ENCODE measurements around the gene MAP3K15. TPM values are rescaled to one million over a fixed set of nuclear protein-coding genes. Genes with fewer than 3 reads are reported as not detected.

MAP3K15 gene
- total and polyA plus RNA-seq, 2 experiments from 2014 or later = 0.33 to 0.48 TPM

DNA sequence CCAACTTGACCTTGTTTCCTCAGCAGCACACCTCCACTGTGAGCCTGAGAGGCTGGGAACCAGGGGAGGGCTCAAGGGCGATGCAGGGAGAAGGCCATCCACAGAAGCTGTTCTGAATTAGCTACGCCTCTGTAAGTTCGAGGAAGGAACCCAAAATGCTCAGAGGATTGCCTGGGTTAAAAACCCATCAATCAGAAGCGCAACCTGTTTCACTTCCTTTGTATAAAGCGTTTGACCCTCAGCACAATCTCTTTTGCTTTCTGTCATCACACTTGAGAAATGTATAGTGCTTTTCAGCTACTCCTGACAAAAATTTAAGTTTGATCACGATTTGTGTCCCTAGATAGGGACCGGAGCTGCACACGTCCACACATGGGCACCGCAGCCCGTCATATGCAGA lies 48.0 kb upstream of the MAP3K15 start:
- no peak for DNase-seq (ENCODE audit: low spot score)
- Histone ChIP-seq H3K36me3 (replicated peaks; ENCODE audit: insufficient read depth, low read depth) (no peaks in the 10 kb centered on the region), H3K4me1 (ENCODE audit: insufficient read depth) (no peaks in the 10 kb centered on the region), H4K20me1 (ENCODE audit: insufficient read depth, poor library complexity, severe bottlenecking) (no peaks in the 10 kb centered on the region), H3K9me3 (ENCODE audit: low read depth) (no peaks in the 10 kb centered on the region), H3K4me2 (no peak overlapping the region), H3K27ac (no peak overlapping the region), H3K4me3 (no peak overlapping the region), H3K9me2 (replicated peaks; ENCODE audit: insufficient read depth) (no peaks in the 10 kb centered on the region), H3K79me2 (no peaks in the 10 kb centered on the region), H3K27me3 (no peaks in the 10 kb centered on the region), H2AFZ (no peak overlapping the region)
- no peak for TF ChIP-seq EZH2phosphoT487 (IDR thresholded peaks at IDR 0.05; ENCODE audit: low read depth, severe bottlenecking, unreplicated experiment)
- TF ChIP-seq EZH2 (IDR thresholded peaks at IDR 0.05; ENCODE audit: borderline replicate concordance) = no peak
- TF ChIP-seq, protein P1, sequence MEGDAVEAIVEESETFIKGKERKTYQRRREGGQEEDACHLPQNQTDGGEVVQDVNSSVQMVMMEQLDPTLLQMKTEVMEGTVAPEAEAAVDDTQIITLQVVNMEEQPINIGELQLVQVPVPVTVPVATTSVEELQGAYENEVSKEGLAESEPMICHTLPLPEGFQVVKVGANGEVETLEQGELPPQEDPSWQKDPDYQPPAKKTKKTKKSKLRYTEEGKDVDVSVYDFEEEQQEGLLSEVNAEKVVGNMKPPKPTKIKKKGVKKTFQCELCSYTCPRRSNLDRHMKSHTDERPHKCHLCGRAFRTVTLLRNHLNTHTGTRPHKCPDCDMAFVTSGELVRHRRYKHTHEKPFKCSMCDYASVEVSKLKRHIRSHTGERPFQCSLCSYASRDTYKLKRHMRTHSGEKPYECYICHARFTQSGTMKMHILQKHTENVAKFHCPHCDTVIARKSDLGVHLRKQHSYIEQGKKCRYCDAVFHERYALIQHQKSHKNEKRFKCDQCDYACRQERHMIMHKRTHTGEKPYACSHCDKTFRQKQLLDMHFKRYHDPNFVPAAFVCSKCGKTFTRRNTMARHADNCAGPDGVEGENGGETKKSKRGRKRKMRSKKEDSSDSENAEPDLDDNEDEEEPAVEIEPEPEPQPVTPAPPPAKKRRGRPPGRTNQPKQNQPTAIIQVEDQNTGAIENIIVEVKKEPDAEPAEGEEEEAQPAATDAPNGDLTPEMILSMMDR (IDR thresholded peaks at IDR 0.05; ENCODE audit: poor library complexity) = no peak
- 80% methylated on average over 10 of the region's 10 CpGs for WGBS (ENCODE audit: low lambda C conversion rate, missing lambda C conversion rate)

DNA sequence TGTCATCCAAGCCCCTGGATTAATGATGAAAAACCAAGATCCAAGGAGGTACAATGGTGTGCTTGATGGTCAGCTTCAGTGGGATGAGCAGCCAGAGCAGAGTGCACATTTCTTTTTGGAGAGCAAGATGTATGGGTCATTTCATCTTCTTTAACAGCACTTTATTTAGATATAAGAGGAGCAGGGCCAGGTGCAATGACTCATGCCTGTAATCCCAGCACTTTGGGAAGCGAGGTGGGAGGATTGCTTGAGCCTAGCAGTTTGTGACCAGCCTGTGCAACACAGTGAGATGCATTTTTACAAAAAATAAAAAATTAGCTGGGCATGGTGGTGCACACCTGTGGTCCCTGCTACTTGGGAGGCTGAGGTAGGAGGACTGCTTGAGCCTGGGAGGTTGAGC lies 45.3 kb upstream of the MAP3K15 start:
- no peaks in the 10 kb centered on the region for H3K36me3 ChIP-seq (replicated peaks; ENCODE audit: insufficient read depth, low read depth)

DNA sequence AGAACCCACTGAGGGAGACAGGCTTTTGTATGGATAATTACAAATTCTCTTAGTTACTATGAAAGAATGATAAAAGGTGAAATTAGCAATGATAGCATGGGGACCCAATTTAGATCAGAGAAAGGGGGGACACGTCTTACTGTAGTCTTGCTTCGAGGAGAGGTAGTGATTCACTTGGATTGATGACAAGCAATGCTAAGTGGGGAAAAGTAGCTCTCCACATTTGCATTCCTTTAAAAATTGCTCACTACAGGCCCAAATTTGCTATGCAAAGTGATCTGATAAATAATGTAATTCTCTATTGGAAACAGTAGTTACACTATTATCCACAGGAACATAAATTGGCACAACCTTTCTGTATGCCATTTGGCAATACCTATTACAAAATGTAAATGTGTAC lies 42.5 kb upstream of the MAP3K15 start:
- no peaks in the 10 kb centered on the region for H4K20me1 ChIP-seq (ENCODE audit: insufficient read depth, poor library complexity, severe bottlenecking)
- H3K27me3 ChIP-seq = no peaks in the 10 kb centered on the region
- no peak overlapping the region for H2AFZ ChIP-seq
- no peak for DNase-seq (ENCODE audit: low spot score)
- WGBS (ENCODE audit: low lambda C conversion rate, missing lambda C conversion rate) = 78% methylated on average over 2 of the region's 2 CpGs
- no peak overlapping the region for H3K27ac ChIP-seq
- H3K9me3 ChIP-seq (ENCODE audit: low read depth) = no peaks in the 10 kb centered on the region
- H3K4me3 ChIP-seq = no peak overlapping the region
- no peaks in the 10 kb centered on the region for H3K9me2 ChIP-seq (replicated peaks; ENCODE audit: insufficient read depth)
- TF ChIP-seq, protein P1 (IDR thresholded peaks at IDR 0.05; ENCODE audit: poor library complexity) = no peak
- TF ChIP-seq EZH2phosphoT487 (IDR thresholded peaks at IDR 0.05; ENCODE audit: low read depth, severe bottlenecking, unreplicated experiment) = no peak
- TF ChIP-seq EZH2 (IDR thresholded peaks at IDR 0.05; ENCODE audit: borderline replicate concordance) = no peak
- H3K36me3 ChIP-seq (replicated peaks; ENCODE audit: insufficient read depth, low read depth) = no peaks in the 10 kb centered on the region
- no peak overlapping the region for H3K4me2 ChIP-seq
- no peaks in the 10 kb centered on the region for H3K79me2 ChIP-seq
- H3K4me1 ChIP-seq (ENCODE audit: insufficient read depth) = no peaks in the 10 kb centered on the region

More for the DNA sequence above, 45.3 kb upstream of the MAP3K15 start:
- TF ChIP-seq EZH2 (IDR thresholded peaks at IDR 0.05; ENCODE audit: borderline replicate concordance) (no peak), EZH2phosphoT487 (IDR thresholded peaks at IDR 0.05; ENCODE audit: low read depth, severe bottlenecking, unreplicated experiment) (no peak)
- TF ChIP-seq, protein P1 (IDR thresholded peaks at IDR 0.05; ENCODE audit: poor library complexity) = no peak
- no peaks in the 10 kb centered on the region for H3K4me1 ChIP-seq (ENCODE audit: insufficient read depth)
- no peak overlapping the region for H3K27ac ChIP-seq
- no peak overlapping the region for H3K4me3 ChIP-seq
- WGBS (ENCODE audit: low lambda C conversion rate, missing lambda C conversion rate) = 67% methylated on average over 1 of the region's 1 CpG
- no peak overlapping the region for H3K4me2 ChIP-seq
- H4K20me1 ChIP-seq (ENCODE audit: insufficient read depth, poor library complexity, severe bottlenecking) = no peaks in the 10 kb centered on the region
- DNase-seq (ENCODE audit: low spot score) = no peak
- no peak overlapping the region for H2AFZ ChIP-seq
- H3K9me3 ChIP-seq (ENCODE audit: low read depth) = no peaks in the 10 kb centered on the region
- no peaks in the 10 kb centered on the region for H3K79me2 ChIP-seq
- no peaks in the 10 kb centered on the region for H3K9me2 ChIP-seq (replicated peaks; ENCODE audit: insufficient read depth)
- H3K27me3 ChIP-seq = no peaks in the 10 kb centered on the region

DNA sequence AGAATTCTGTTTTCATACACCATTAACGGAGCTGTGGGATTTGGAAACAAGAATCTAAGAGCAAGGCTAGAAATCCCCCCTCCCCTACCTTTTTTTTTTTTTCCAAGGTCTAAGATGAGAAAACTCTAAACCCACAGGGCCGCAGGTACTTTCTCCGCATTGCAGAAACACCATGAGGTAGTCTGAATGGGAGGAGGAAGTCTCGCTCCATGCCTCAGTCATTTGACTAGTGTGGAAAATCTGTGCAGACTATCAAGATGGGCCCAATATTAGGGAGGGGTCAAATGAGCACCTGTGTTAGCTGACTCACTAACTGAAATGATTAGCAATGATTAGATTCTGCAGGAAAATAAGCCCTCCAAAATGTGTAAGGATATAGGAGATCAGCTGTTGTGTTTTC lies 40.9 kb upstream of the MAP3K15 start:
- no peaks in the 10 kb centered on the region for H3K36me3 ChIP-seq (replicated peaks; ENCODE audit: insufficient read depth, low read depth)
- 76% methylated on average over 4 of the region's 4 CpGs for WGBS (ENCODE audit: low lambda C conversion rate, missing lambda C conversion rate)
- TF ChIP-seq EZH2 (IDR thresholded peaks at IDR 0.05; ENCODE audit: borderline replicate concordance) (no peak), EZH2phosphoT487 (IDR thresholded peaks at IDR 0.05; ENCODE audit: low read depth, severe bottlenecking, unreplicated experiment) (no peak)
- TF ChIP-seq, protein P1 (IDR thresholded peaks at IDR 0.05; ENCODE audit: poor library complexity) = no peak
- no peak overlapping the region for H2AFZ ChIP-seq
- no peak overlapping the region for H3K27ac ChIP-seq
- H3K4me3 ChIP-seq = no peak overlapping the region
- no peak for DNase-seq (ENCODE audit: low spot score)
- no peaks in the 10 kb centered on the region for H4K20me1 ChIP-seq (ENCODE audit: insufficient read depth, poor library complexity, severe bottlenecking)
- H3K27me3 ChIP-seq = no peaks in the 10 kb centered on the region
- no peaks in the 10 kb centered on the region for H3K9me2 ChIP-seq (replicated peaks; ENCODE audit: insufficient read depth)
- no peaks in the 10 kb centered on the region for H3K9me3 ChIP-seq (ENCODE audit: low read depth)
- no peak overlapping the region for H3K4me2 ChIP-seq
- H3K4me1 ChIP-seq (ENCODE audit: insufficient read depth) = no peaks in the 10 kb centered on the region
- no peaks in the 10 kb centered on the region for H3K79me2 ChIP-seq
